Measurements from ENCODE around the gene B4GAT1. TPM values are rescaled to one million over a fixed set of nuclear protein-coding genes. Genes with fewer than 3 reads are reported as not detected.

B4GAT1 gene
- total and polyA plus RNA-seq, 3 donors from 2014 or later, result 23.2 to 45.1 (median 28.2) TPM

DNA sequence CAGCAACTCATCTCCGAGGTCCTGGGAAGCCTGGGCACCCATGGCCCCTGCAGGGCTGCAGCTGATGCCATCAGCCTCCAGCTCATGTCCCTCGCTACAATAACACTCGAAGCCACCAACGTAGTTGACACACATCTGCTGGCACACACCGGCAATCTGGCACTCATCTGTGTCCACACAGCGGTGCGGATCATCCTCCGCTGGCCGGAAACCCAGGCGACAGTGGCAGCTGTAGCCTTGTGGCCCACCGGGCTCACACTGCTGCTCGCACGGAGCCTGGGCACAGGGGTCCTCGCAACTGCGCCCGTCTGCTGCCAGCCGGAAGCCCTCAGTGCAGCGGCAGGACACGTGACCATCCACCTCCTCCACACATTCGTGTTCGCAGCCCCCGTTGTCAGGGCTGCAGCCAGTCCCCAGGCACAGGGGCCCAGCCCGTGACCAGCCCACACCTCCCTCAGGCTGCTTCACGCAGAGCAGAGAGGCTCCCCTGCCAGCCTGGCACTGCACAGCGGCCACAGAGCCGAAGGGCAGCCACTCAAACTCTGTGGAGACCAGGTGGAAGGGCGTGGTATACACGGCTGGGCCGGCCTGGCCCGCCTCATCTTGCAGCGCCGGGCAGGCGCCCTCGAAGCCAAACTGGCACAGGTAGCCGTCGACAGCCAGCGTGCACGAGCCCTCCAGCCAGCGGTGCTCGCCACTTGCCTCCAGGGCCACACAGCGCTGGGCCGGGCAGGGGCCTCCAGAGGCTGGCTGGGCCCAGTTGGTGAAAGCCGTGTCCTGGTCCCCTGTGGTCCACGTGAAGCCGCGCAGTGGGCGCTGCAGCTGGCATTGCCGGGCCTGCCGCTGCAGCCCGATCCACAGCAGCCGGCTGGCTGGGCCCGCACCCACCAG lies 31.3 kb downstream of the B4GAT1 start:
- Histone ChIP-seq H3K36me3 (ENCODE audit: low read depth, missing control alignments) (no peaks in the 10 kb centered on the region), H3K27ac (peak overlapping the region; percentile 33 to 88), H3K4me1 (peaks cover 21% of the 10 kb centered on the region), H3K27me3 (no peaks in the 10 kb centered on the region), H3K9me3 (no peaks in the 10 kb centered on the region), H3K4me3 (peak overlapping the region; percentile 33 to 51)
- intact Hi-C loops (cut with DNase I; ENCODE audit: low total_unique reads), result no loop called here
- no peak for DNase-seq
- no peak for TF ChIP-seq POLR2A (IDR thresholded peaks at IDR 0.05)
- TF ChIP-seq, protein P1, sequence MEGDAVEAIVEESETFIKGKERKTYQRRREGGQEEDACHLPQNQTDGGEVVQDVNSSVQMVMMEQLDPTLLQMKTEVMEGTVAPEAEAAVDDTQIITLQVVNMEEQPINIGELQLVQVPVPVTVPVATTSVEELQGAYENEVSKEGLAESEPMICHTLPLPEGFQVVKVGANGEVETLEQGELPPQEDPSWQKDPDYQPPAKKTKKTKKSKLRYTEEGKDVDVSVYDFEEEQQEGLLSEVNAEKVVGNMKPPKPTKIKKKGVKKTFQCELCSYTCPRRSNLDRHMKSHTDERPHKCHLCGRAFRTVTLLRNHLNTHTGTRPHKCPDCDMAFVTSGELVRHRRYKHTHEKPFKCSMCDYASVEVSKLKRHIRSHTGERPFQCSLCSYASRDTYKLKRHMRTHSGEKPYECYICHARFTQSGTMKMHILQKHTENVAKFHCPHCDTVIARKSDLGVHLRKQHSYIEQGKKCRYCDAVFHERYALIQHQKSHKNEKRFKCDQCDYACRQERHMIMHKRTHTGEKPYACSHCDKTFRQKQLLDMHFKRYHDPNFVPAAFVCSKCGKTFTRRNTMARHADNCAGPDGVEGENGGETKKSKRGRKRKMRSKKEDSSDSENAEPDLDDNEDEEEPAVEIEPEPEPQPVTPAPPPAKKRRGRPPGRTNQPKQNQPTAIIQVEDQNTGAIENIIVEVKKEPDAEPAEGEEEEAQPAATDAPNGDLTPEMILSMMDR (IDR thresholded peaks at IDR 0.05), result no peak
- WGBS, 2 donors, result 64 to 74% methylated on average over 9 to 50 of the region's 52 CpGs

DNA sequence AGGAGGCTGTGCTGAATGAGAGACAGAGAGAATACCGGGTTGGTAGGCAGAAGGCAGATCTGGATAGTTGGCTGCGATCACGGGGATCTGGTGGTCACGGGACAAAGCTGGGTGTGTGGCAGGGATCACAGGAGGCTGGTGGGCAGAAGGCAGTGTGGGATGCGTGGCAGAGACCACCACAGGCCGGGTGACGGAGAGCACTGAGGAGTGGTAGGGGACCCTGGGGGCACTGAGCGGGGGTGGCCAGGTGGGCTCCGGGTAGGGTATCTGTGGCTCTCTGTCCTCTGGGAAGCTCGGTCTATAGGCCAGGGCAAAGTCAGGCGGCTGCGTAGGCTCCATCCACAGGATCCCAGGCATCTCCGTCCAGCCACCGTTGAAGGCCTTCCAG lies 31.9 kb downstream of the B4GAT1 start:
- Histone ChIP-seq H3K4me1 (peaks cover 21% of the 10 kb centered on the region), H3K4me3 (no peak overlapping the region), H3K36me3 (ENCODE audit: low read depth, missing control alignments) (no peaks in the 10 kb centered on the region), H3K27ac (peak overlapping the region; percentile 33 to 88), H3K9me3 (no peaks in the 10 kb centered on the region), H3K27me3 (no peaks in the 10 kb centered on the region)
- WGBS, 2 donors, result 67 to 74% methylated on average over 7 to 14 of the region's 14 CpGs
- TF ChIP-seq, protein P1 (IDR thresholded peaks at IDR 0.05), result no peak
- no peak for TF ChIP-seq POLR2A (IDR thresholded peaks at IDR 0.05)
- intact Hi-C loops (cut with DNase I; ENCODE audit: low total_unique reads), result no loop called here
- no peak for DNase-seq

DNA sequence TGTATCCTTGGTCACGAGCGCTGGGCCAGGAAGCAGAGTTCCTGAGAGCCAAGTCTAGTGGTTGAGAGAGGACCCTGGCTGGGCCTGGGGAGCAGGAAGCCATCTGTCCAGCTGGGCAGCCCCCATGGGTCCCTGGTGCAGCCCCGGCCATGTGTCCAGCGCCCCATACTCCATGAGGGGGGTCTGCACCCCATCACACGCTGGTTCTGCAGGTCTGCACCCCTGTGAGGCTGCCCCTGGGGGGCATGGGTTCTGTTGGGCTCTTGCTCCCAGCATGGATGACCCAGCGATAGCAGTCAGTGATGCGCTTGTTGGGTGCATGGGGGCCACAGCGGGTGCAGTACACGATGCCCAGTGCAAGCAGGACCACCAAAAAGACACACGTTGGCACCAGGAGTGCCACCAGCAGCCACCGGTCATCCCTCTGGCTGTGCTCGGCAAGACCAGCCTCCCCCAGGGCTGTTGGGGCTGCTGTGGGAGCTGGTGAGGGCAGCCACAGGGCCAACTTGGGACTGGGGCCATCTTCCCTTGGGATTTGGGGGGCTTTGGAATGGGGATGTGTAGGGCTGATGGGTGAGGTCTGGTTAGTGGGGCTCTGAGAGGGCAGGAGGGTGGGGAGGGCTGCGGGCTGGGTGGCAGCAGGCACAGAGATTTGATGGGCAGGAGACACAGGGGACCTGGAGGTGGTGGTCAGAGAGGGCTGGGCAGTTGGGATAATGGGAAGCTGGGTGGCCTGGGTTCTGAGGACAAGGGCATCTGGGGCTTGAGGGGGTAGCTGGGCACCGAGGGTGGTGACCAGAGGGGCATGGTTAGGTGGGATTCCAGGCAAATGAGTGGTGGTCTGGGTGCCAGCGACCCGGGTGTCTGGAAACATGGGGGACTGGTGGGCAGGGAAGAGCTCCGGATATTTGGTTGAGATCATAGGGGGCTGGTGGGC lies 32.6 kb downstream of the B4GAT1 start:
- Histone ChIP-seq H3K4me1 (peaks cover 21% of the 10 kb centered on the region), H3K9me3 (no peaks in the 10 kb centered on the region), H3K36me3 (ENCODE audit: low read depth, missing control alignments) (no peaks in the 10 kb centered on the region), H3K27me3 (no peaks in the 10 kb centered on the region), H3K27ac (peak overlapping the region; percentile 40 to 88), H3K4me3 (no peak overlapping the region)
- no peak for DNase-seq
- intact Hi-C loops (cut with DNase I; ENCODE audit: low total_unique reads), result no loop called here
- 72 to 90% methylated on average over 10 to 14 of the region's 17 CpGs for WGBS, 2 donors
- TF ChIP-seq, protein P1 (IDR thresholded peaks at IDR 0.05), result no peak
- no peak for TF ChIP-seq POLR2A (IDR thresholded peaks at IDR 0.05)

DNA sequence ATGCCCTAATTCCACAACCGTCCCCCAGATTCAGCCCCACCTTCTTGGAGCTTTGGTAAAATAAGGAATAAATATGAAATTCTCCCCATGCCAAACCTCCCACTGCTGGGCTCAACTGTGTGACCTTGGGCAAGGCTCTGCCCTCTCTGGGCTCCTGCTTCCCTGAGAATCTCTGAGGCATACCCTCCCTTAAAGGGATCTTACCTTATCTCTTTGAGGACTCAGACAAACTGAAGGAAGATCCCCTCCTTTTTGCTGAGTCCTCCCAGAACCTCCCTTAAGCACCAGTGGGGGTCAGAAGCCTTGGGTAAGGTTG lies 33.3 kb downstream of the B4GAT1 start:
- Histone ChIP-seq H3K4me3 (no peak overlapping the region), H3K27ac (peak overlapping the region; percentile 40 to 79), H3K4me1 (peaks cover 21% of the 10 kb centered on the region), H3K27me3 (no peaks in the 10 kb centered on the region), H3K9me3 (no peaks in the 10 kb centered on the region), H3K36me3 (ENCODE audit: low read depth, missing control alignments) (no peaks in the 10 kb centered on the region)
- intact Hi-C loops (cut with DNase I; ENCODE audit: low total_unique reads), result no loop called here
- 35 to 43% methylated on average over 1 of the region's 1 CpG for WGBS, 2 donors
- no peak for DNase-seq
- no peak for TF ChIP-seq POLR2A (IDR thresholded peaks at IDR 0.05)
- TF ChIP-seq, protein P1 (IDR thresholded peaks at IDR 0.05), result no peak

All from testis (tissue), 3 donors.